Measurements from ENCODE around the gene ZNF805. TPM values are rescaled to one million over a fixed set of nuclear protein-coding genes. Genes with fewer than 3 reads are reported as not detected.
A peak's percentile ranks its signal among the peaks of the same experiment; 100 is the strongest.

ZNF805 gene
- total RNA-seq, 2 donors from 2014 or later = 23.0 to 30.7 TPM

GRCh38 chr19:57302020-57302465 lies 61.6 kb downstream of the ZNF805 start:
- peak; percentile 95 for ATAC-seq (ENCODE audit: insufficient number of reproducible peaks, low FRiP score, low read depth)

GRCh38 chr19:57302727-57303401 lies 62.4 kb downstream of the ZNF805 start:
- DNase-seq (ENCODE audit: low spot score) (no peak), ATAC-seq (ENCODE audit: insufficient number of reproducible peaks, low FRiP score, low read depth) (no peak)
- Histone ChIP-seq H3K27me3 (replicated peaks; ENCODE audit: insufficient read depth) (no peaks in the 10 kb centered on the region), H3K36me3 (peaks cover 44% of the 10 kb centered on the region), H3K9me3 (peaks cover 15% of the 10 kb centered on the region), H3K27ac (no peak overlapping the region), H3K4me3 (no peak overlapping the region), H3K4me1 (ENCODE audit: control insufficient read depth in 1 of 2, low read depth in 2 of 2) (peaks cover 0 to 3% of the 10 kb centered on the region in 2 donors)
- TF ChIP-seq CTCF (IDR thresholded peaks at IDR 0.05) = no peak

More at GRCh38 chr19:57302020-57302465, 61.6 kb downstream of the ZNF805 start:
- Histone ChIP-seq H3K9me3 (peaks cover 15% of the 10 kb centered on the region), H3K36me3 (peaks cover 44% of the 10 kb centered on the region), H3K4me1 (ENCODE audit: control insufficient read depth in 1 of 2, low read depth in 2 of 2) (peaks cover 0 to 3% of the 10 kb centered on the region in 2 donors), H3K4me3 (no peak overlapping the region), H3K27ac (no peak overlapping the region), H3K27me3 (replicated peaks; ENCODE audit: insufficient read depth) (no peaks in the 10 kb centered on the region)
- DNase-seq (ENCODE audit: low spot score) = no peak
- TF ChIP-seq CTCF (IDR thresholded peaks at IDR 0.05) = no peak

Other genes with a start within 250 kb of the ZNF805 start
- not detected for gene USP29, start 120.6 kb upstream of the ZNF805 start, total RNA-seq
- gene ZIM3, start 95.4 kb upstream of the ZNF805 start, total RNA-seq = not detected
- not detected for gene DUXA, start 73.1 kb upstream of the ZNF805 start, total RNA-seq
- 10 to 100 TPM; 60.0 to 65.4 TPM for gene ZNF264, start 49.1 kb upstream of the ZNF805 start, total RNA-seq
- gene AURKC, start 9.6 kb upstream of the ZNF805 start, total RNA-seq = 1 to 10 TPM; 1.1 to 2.2 TPM
- 100 to 1,000 TPM in 1 of 2 donors, 10 to 100 TPM in 1; 81.4 to 118 TPM for gene ZNF460, start 39.9 kb downstream of the ZNF805 start, total RNA-seq
- 1 to 10 TPM; 7.6 to 9.7 TPM for gene ZNF543, start 79.8 kb downstream of the ZNF805 start, total RNA-seq
- 1 to 10 TPM; 6.2 to 7.5 TPM for gene ZNF304, start 110.6 kb downstream of the ZNF805 start, total RNA-seq
- 1 to 10 TPM; 2.0 to 9.5 TPM for gene TRAPPC2B, start 122.9 kb downstream of the ZNF805 start, total RNA-seq
- 1 to 10 TPM in 1 of 2 donors, under 1 TPM in 1; 0.68 to 3.4 TPM for gene ZNF547, start 122.9 kb downstream of the ZNF805 start, total RNA-seq
- gene ZNF548, start 149.2 kb downstream of the ZNF805 start, total RNA-seq = 10 to 100 TPM; 48.2 to 49.1 TPM
- gene ZNF17, start 170.5 kb downstream of the ZNF805 start, total RNA-seq = 10 to 100 TPM; 11.2 to 17.5 TPM
- 10 to 100 TPM in 1 of 2 donors, 1 to 10 TPM in 1; 3.0 to 19.2 TPM for gene ZNF749, start 194.7 kb downstream of the ZNF805 start, total RNA-seq
- 1 to 10 TPM in 1 of 2 donors, under 1 TPM in 1; 0.95 to 1.5 TPM for gene VN1R1, start 216.5 kb downstream of the ZNF805 start, total RNA-seq
- gene ZNF772, start 236.9 kb downstream of the ZNF805 start, total RNA-seq = 1 to 10 TPM; 2.7 to 6.6 TPM
- 10 to 100 TPM; 11.6 to 13.1 TPM for gene ZNF419, start 247.1 kb downstream of the ZNF805 start, total RNA-seq

Data from thoracic aorta (tissue), 2 donors.